ENCODE measurements around the gene UNC5CL. TPM values are rescaled to one million over a fixed set of nuclear protein-coding genes. Genes with fewer than 3 reads are reported as not detected.
A peak's percentile ranks its signal among the peaks of the same experiment; 100 is the strongest.

Gene UNC5CL
- total RNA-seq, 1 experiment from 2014 or later = 2.2 TPM

GRCh38 chr6:41042226-41043055, 3.4 kb upstream of the UNC5CL start, which contains the start of gene TSPO2:
TSS of gene TSPO2 (plus strand) at chr6:41042467. CDS start at chr6:41042986, 519 bp downstream.
- Histone ChIP-seq H3K4me2 (ENCODE audit: low read length) (peak within 1 kb of the TSS; percentile 54; the same call in 1 of the 2 replicates), H3K9ac (ENCODE audit: low read length) (no peak within 1 kb of the TSS), H3K36me3 (ENCODE audit: control insufficient read depth in 1 of 2, insufficient read depth in 2 of 2, low read length in 2 of 2) (no peaks in the 10 kb centered on the region), H4K20me1 (ENCODE audit: insufficient read depth) (no peaks in the 10 kb centered on the region), H3K27me3 (ENCODE audit: insufficient read depth, low read length) (no peaks in the 10 kb centered on the region), H3K27ac (ENCODE audit: low read depth, low read length) (no peak within 1 kb of the TSS), H3K4me1 (ENCODE audit: control insufficient read depth in 1 of 2, insufficient read depth in 2 of 2, low read length in 2 of 2) (peaks cover 20 to 28% of the 10 kb centered on the region in 2 experiments; a peak in 3 of 4 replicates), H2AFZ (ENCODE audit: low read depth, low read length, poor library complexity, severe bottlenecking) (no peak within 1 kb of the TSS), H3K9me3 (ENCODE audit: control insufficient read depth in 1 of 2, insufficient read depth in 1 of 2, low read depth in 1 of 2, low read length in 2 of 2) (no peaks in the 10 kb centered on the region), H3K4me3 (replicated peaks in 1 of 2; ENCODE audit: low read depth in 1 of 2, low read length in 2 of 2) (no peak within 1 kb of the TSS), H3K79me2 (ENCODE audit: insufficient read depth, low read length) (no peaks in the 10 kb centered on the region), H3K9me2 (ENCODE audit: insufficient read depth) (no peaks in the 10 kb centered on the region)
- no TSS peak for BruUV-seq (replicated peaks)
- ATAC-seq (no peak), DNase-seq (ENCODE audit: low read depth, low spot score) (no peak)
- ChIA-PET RAD21 (ENCODE audit: low non-redundant PET in 1 of 2, low total read pairs in 2 of 2, uncharacterized antibody in 2 of 2, unreplicated experiment in 2 of 2) (no interaction called here), CTCF (no interaction called here), POLR2A (no interaction called here)
- intact Hi-C loops (cut with micrococcal nuclease) = no loop called here
- no peak for TF ChIP-seq EGR1 (IDR thresholded peaks at IDR 0.05; ENCODE audit: low read depth)
- no peak for TF ChIP-seq TCF7L2 (IDR thresholded peaks at IDR 0.05; ENCODE audit: borderline replicate concordance, extremely low read depth, insufficient read depth, insufficient read length)
- TF ChIP-seq ZBTB33 (IDR thresholded peaks at IDR 0.05; ENCODE audit: extremely low read depth, insufficient replicate concordance, low read length) = no peak
- TF ChIP-seq ZFX (IDR thresholded peaks at IDR 0.05) = no peak
- no peak for TF ChIP-seq SRF (IDR thresholded peaks at IDR 0.05; ENCODE audit: low read depth)
- TF ChIP-seq SIN3A (IDR thresholded peaks at IDR 0.05; ENCODE audit: low read depth) = no peak
- no peak for TF ChIP-seq SP1 (IDR thresholded peaks at IDR 0.05; ENCODE audit: low read depth)
- no peak for TF ChIP-seq POLR2AphosphoS5 (IDR thresholded peaks at IDR 0.05; ENCODE audit: low read depth, low read length)
- TF ChIP-seq ZNF274 (IDR thresholded peaks at IDR 0.05; ENCODE audit: low read depth, low read length) = no peak
- no peak for TF ChIP-seq FOSL1 (IDR thresholded peaks at IDR 0.05; ENCODE audit: low read depth)
- no peak for TF ChIP-seq REST (IDR thresholded peaks at IDR 0.05; ENCODE audit: low read depth)
- TF ChIP-seq CBX3 (IDR thresholded peaks at IDR 0.05; ENCODE audit: low read depth) = no peak
- TF ChIP-seq CEBPB (IDR thresholded peaks at IDR 0.05; ENCODE audit: low read depth) = no peak
- TF ChIP-seq ELF1 (IDR thresholded peaks at IDR 0.05; ENCODE audit: borderline replicate concordance, low read depth) = no peak
- no peak for TF ChIP-seq EZH2phosphoT487 (IDR thresholded peaks at IDR 0.05; ENCODE audit: borderline replicate concordance)
- TF ChIP-seq POLR2A (IDR thresholded peaks at IDR 0.05; ENCODE audit: borderline replicate concordance, extremely low read depth, insufficient read depth, insufficient read length) = no peak
- TF ChIP-seq RAD21 (IDR thresholded peaks at IDR 0.05; ENCODE audit: low read depth) = no peak
- TF ChIP-seq EZH2 (IDR thresholded peaks at IDR 0.05) = no peak
- TF ChIP-seq CTCF (IDR thresholded peaks at IDR 0.05 in 2 of 3, conservative IDR thresholded peaks at IDR 0.05 in 1 of 3; ENCODE audit: borderline replicate concordance in 1 of 3, insufficient read depth in 1 of 3, low read depth in 2 of 3, low read length in 2 of 3) = no peak
